ENCODE data around the gene KCNA1.
A peak's percentile ranks its signal among the peaks of the same experiment; 100 is the strongest.

KCNA1 gene

DNA sequence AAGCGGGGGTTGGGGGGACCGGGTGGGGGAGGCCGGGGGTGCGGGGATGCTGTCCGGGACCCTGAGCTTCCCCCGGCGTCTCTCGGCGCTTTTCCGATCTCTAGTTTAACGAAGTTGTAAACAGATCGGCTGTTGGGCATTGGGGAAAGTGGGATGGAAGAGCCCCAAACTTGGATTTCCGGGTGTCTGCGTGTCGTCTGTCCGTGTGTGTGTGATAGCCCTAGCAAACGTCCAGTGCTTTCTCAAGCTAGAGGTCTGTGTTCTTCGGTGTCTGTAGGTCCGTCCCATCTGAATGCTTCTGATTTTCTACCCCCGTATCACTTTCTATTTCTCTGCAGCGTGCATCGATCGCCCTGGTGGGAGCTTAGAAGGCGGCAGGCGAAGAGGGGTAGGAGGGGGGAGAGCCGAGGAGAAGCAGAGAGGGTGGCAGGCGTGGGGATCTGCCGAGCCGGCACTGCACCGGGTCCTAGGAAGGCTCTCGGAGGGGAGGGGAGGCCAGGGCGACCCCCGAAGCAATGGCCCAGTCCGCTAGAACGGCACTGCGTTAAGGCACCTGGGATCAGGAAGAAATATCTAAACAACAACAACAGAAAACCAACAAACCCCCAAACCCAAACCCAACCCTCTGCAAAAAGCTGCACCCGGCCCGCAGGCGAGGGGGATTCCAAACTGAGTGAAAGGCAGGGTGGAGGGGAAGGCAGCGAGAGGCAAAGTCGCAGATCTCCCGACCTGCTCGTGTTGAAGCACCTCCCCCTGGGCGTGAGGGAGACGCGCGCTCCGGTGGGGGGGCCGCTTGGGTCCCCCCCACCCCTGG is 1.0 kb downstream of the KCNA1 start:
- no peak for DNase-seq (ENCODE audit: low read depth, low spot score)
- no peak overlapping the region for H3K27ac ChIP-seq

DNA sequence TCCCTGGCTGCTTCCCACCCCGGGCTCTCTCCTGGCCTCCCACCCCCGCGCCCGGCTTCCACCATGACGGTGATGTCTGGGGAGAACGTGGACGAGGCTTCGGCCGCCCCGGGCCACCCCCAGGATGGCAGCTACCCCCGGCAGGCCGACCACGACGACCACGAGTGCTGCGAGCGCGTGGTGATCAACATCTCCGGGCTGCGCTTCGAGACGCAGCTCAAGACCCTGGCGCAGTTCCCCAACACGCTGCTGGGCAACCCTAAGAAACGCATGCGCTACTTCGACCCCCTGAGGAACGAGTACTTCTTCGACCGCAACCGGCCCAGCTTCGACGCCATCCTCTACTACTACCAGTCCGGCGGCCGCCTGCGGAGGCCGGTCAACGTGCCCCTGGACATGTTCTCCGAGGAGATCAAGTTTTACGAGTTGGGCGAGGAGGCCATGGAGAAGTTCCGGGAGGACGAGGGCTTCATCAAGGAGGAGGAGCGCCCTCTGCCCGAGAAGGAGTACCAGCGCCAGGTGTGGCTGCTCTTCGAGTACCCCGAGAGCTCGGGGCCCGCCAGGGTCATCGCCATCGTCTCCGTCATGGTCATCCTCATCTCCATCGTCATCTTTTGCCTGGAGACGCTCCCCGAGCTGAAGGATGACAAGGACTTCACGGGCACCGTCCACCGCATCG is 1.8 kb downstream of the KCNA1 start:
- DNase-seq (ENCODE audit: low read depth, low spot score), result no peak
- H3K27ac ChIP-seq, result no peak overlapping the region

DNA sequence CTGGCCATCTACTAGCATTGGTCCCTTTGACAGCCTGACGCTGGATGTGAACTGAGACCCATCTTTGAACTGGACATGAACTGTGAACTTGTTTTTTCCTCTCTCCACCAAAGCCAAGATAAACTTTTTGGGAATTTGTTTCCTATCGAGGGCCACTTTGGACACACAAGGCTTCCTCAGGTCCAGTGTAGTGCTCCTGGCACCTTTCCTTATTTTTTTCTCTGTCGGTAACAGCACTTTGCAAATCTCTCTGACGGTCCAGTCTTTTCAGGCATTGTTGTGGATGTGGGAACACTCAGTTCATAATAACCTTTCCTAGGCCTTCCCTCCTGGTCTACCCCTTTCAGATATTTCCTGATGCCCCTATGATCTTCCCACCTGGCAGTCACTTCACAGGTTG is 5.0 kb downstream of the KCNA1 start:
- no peak for DNase-seq (ENCODE audit: low read depth, low spot score)
- no peak overlapping the region for H3K27ac ChIP-seq

DNA sequence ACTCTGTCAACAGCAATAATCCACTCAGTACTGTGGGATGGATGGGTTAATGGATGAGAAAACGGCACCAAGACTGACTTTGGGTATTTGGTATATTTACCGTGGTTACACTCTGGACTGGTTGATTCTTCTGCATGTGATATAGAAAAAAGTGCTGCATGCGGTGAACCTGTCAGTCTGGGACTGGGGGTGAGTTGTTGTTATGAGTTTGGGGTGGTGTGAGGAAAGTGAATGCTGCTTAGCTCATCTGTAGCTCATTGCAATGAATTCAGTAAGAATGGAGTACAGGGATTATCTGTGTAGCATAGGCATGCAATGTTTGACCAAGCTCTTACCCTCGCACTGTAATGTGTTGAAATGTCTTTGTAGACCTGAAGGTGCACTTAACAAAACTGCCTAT is 6.0 kb downstream of the KCNA1 start:
- H3K27ac ChIP-seq, result no peak overlapping the region
- DNase-seq (ENCODE audit: low read depth, low spot score), result no peak

DNA sequence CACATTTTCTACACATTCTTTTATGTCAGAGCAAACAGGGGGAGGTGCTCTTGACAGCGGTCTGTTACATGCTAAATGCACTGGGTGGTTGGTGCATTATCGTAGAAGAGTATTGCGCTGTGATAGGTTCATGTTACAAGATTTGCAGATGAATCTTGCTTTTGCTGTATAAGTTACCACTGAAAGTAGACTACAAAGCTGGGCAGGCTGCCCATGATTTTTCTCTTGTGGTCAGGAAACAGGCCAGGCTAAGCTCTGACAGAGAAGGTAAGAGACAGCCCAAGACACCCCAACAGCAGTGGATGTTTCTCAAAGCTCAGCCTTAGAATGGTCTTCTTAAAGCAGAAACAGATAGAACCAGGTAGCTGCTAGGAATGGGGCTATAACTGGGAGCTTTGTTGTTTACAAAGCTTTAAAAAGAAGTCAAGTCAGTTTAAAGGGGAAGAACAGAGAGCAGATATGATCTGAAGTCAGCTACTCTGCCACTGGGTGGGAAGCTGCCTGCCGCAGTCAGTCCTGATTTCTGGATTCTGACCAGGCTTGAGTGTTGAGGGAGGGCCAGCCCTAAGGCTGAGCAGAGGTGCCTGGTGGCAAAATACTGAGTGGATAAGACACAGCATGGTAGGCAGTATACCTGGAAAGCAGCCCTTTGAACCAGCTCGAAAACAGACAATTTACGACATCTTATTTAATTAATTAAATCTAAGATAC is 9.4 kb downstream of the KCNA1 start:
- DNase-seq (ENCODE audit: low read depth, low spot score), result no peak
- H3K27ac ChIP-seq, result no peak overlapping the region

DNA sequence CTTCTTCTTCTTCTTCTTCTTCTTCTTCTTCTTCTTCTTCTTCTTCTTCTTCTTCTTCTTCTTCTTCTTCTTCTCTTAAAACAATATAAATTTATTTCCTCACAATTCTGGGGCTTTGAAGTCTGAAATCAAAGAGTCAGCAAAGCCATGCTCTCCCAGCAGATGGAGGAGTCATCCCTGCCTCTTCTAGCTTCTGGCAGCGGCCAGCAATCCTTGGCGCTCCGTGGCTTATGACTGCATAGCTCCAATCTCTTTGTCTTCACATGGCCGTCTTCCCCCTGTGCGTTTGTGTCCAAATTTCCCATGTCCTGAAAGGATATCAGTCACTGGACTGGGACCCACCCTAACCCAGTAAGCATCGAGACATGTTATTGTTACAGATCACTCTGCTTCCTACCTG is 22.9 kb downstream of the KCNA1 start:
- DNase-seq (ENCODE audit: low read depth, low spot score), result no peak
- H3K27ac ChIP-seq, result no peak overlapping the region

DNA sequence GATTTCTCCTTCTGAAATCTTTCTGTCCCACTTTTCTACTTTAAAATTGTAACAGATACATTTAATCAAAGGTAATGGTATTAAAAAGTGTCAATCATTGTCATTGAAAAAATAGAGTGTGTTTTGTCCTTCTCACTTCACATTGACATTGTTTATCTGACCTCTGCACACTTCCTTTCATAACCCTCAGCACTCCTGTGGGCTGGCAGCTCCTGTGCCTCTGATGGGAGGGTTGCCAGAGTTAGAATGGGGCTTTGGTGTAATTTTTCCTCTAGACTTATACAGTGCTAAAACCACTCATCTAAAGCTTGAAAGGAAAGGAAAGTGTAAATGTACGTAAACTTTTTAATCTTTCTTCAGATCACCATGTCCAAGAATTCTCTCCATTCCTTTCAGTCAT is 23.7 kb downstream of the KCNA1 start:
- no peak overlapping the region for H3K27ac ChIP-seq
- no peak for DNase-seq (ENCODE audit: low read depth, low spot score)

DNA sequence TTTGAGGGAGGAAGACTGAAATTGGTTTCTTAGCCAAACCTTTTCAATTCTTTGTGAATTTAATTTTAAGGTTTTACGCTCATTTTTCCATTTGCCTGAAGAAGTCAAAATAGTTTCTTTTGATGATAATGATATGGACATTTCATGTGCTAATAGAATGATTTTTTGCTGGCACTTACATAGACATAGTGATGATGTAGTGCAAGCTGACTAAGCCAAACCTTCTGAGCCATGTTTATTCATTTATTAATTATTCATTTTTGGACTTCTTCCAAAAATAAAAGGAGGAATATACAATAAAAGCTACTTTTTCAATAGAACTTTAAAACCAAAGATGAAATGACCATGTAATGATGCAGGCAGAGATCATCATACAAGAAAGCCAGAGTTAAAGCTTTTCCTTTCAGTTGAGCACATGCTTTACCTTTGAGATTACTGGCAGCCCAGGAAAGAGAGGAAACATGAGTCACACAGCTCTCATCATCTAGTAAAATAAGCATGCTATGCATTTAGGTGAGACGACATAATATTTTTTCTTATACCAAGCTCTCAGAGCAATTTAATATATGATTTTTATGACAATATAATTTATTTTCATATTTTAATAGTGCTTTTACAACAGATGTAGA is 24.8 kb downstream of the KCNA1 start:
- DNase-seq (ENCODE audit: low read depth, low spot score), result no peak
- H3K27ac ChIP-seq, result no peak overlapping the region

DNA sequence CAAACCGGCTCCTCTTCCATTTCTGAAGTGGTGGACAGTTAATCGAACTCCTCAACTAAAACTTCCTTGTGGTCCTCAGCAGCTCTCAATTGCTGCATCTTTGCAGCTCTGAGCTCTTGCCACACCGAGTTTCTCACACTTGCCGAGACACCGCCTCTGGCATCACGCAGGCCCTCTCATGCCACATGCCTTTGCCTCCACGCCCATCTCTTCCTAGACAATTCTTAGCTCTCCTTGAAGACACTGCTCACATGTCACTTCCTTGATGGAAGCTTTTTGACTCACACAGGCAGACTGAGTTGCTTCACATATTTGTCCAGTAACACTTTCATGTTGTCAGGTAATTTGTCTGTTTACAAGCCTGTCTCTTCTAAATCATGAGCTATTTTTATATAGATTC is 29.2 kb downstream of the KCNA1 start:
- no peak overlapping the region for H3K27ac ChIP-seq
- DNase-seq (ENCODE audit: low read depth, low spot score), result peak; percentile 29

DNA sequence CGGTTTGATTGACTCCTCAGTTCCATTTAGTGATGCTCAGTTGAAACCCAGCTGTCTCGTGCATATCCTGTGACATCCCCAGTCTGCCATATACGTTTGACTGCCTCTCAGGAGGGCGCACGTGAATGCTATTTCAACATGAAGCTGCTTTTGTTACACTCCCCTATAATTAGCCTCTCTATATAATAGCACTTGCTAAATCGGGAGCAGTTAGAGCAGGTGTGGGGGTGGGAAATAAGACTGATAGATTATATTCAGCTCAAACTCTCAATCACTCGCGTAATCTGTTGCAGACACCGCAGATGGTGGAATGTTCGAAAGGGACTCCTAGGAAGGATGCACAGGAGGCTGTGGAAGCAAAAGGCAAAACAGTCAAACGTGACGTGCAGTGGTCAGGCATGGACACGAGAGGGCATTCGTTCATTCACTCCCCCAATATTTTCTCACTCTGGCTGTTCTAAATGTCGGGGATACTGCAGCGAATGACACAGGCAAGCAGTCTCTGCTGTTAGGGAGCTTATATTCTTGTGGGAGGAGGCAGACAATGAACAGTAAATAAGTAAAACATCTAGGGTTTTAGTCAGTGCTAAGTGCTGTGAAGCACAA is 29.8 kb downstream of the KCNA1 start:
- H3K27ac ChIP-seq, result no peak overlapping the region

DNA sequence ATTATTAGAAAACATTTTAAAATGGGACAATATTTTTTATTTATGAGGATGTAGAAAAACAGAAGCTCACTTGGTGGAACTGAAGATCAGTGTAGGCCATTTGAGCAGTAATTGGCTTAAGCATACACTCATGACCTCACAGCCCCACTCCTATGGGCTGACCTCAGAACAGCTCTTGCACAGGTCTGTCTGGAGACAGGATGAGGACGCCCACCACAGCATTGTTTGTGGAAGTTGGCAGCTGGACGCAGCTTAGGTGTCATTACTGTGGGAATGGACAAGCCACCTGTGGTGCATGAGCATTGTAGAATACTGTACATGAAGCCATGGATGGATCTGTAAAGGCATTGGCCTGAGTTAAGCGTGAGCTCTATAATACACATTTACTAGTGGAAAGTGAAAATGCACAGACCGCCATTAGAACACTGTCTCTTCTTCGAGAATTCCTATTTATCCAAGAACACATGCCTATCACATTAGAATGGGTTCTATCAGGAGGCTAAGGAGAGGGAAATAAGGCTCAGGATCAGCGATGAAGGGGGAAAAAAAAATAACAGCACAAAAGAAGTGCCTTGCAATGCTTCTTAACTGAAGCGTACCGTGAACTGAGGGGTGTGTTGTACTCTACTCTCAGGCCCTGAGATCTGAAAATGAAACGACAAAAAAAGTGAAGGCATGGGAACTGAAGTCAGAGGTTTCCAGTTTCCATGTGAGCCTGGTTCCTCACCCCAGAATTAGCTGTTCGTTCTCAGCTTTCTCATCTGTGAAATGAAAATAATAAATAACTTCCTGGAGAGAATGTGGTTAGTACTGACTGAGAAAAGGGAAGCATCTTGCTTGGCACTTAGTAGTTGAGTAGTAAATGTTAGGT is 33.6 kb downstream of the KCNA1 start:
- no peak overlapping the region for H3K27ac ChIP-seq
- no peak for DNase-seq (ENCODE audit: low read depth, low spot score)

More for the DNA sequence above, 29.8 kb downstream of the KCNA1 start:
- no peak for DNase-seq (ENCODE audit: low read depth, low spot score)

DNA sequence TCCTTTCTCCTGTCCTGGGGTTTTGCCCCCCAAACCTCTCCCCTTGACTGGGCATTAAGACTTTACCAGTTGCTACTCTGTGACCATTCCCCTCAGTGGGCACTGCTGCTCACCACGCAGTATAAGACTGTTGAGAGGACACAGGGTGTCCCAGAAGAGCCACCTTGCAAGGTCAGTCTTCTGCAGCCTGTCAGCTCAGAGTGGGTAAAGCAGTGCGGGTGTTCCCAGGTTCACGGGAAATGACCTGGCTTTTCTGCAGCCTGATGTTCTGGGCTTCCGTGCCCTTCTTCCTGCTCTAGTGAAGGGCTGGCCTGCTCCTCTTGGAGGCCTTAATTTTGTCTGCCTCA is 34.2 kb downstream of the KCNA1 start:
- DNase-seq (ENCODE audit: low read depth, low spot score), result no peak
- no peak overlapping the region for H3K27ac ChIP-seq

DNA sequence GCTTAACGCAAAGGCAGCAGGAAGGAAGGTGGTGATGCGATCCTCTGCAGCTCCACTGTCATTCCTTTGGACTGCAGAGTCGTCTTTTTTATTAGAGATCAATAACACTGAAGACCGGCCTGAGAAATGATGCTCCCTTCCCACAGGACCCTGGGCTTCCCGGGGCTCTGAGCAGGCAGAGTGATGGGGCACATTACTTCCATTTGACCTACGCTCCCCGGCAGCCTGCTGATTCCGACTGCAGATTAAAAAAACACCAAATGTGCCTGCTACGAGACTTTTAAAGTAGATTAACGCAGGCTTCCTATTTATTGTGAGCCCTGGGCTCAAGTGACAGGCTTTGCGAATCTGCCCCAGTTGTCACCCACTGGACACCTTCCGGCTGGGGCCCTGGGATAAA is 37.5 kb downstream of the KCNA1 start:
- no peak overlapping the region for H3K27ac ChIP-seq
- DNase-seq (ENCODE audit: low read depth, low spot score), result no peak

DNA sequence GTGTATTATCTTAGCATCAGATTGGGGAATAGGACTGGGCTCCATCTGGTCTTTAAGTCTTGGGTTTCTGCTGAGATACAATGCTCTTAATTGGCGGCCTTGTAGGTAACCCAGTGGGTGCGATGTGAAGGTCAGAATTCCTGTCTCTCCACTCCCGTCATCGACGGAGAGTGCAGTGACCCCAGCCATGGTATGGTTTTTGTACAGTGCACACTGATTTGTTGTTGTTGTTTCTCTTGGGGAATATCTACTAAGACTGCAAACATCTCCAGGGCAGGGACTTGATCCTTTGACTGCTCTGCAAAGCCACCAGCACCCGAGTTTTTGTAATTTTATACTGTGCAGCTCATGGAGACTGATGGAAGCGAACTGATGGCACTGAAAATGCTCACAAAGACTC is 41.4 kb downstream of the KCNA1 start:
- no peak for DNase-seq (ENCODE audit: low read depth, low spot score)
- no peak overlapping the region for H3K27ac ChIP-seq

DNA sequence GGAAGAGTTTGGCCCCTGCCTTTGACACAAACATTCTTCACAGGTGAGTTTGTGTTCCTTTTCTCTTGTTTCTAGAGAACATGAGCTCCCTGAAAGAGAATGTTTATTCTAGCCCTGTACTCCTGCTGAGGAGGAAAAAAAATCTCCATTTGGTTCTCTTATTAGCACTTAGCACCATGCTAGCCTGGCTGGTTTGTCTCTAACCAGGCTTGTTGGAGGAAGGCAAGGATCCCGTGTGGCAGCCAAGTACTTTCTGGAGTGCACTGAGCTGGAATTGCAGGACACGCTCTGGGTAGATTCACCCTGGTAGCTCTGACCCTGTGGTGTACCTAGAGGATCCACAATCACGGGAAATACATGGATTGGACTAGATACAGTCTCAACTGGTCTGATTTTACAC is 41.9 kb downstream of the KCNA1 start:
- DNase-seq (ENCODE audit: low read depth, low spot score), result no peak
- no peak overlapping the region for H3K27ac ChIP-seq

DNA sequence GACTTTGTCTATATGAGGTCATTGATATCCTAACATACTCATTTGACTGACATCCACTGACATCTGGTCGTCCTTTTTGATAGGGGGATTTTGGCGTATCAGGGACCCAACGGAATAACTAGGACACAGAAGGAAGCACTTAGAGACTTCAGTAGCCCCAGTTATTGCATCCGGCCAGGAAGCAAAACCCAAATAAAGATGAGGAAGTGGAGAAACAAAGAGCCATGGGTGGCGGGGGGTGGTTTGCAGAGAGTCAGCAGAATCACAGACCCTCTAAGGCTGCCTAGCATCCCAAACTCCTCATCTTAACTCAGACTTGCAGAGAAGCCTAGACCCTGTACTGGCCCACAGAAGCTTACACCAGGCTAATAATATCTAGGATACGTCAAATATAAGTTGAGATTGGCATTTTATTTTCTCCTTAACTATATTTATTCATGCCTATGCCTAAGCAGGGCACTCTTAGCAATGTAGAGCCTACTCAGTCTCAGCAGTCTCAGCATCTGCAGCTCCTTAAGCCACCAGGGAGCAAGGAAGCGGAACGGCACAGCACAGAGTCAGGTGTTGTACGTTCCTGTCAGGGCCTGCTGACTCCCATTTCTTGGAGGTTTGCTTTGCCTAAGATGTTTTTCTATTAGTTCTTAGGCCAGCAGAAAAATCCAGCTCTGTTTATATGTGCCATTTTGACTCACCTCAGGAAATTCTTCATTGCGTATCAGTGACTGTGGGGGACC is 45.1 kb downstream of the KCNA1 start:
- H3K27ac ChIP-seq, result no peak overlapping the region
- no peak for DNase-seq (ENCODE audit: low read depth, low spot score)

DNA sequence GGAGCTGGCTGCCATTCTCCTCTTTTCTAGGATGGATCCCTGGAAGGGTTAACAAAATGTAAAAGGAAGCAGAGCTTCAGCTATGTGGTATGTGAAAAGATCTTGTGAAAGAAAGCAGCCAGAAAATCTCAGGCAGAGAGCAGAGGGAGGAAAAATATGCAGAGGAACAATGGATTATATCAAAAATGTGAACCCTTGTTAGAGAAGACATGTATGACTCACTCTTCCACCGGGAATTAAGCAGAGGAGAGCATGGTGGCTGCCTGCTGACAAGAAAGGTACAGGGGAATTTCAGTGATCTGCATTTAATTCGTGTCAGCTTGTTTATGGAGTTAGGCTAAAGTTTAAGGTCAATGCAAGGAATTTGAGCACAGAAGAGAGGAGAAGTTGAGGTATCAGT is 46.3 kb downstream of the KCNA1 start:
- DNase-seq (ENCODE audit: low read depth, low spot score), result no peak
- no peak overlapping the region for H3K27ac ChIP-seq

DNA sequence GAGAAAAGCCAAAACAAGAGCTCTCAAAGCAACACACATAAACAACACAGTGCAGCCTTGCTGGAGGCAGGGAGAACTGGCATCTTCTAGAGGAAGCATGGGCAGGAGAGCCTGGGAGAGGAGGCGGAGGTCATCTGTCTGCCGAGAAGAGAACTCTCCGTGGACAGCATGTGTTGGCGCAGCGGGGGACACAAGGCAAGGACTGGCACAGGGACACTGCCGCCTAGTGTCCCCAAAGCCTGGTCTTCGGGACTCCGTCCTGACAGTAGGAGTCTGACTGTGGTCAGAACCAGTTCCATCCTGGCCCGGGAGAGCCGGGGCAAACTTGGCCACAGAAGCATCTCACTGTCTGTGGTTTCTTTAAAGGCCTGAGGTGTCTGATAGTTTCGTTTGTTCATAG is 47.3 kb downstream of the KCNA1 start:
- no peak for DNase-seq (ENCODE audit: low read depth, low spot score)
- no peak overlapping the region for H3K27ac ChIP-seq

DNA sequence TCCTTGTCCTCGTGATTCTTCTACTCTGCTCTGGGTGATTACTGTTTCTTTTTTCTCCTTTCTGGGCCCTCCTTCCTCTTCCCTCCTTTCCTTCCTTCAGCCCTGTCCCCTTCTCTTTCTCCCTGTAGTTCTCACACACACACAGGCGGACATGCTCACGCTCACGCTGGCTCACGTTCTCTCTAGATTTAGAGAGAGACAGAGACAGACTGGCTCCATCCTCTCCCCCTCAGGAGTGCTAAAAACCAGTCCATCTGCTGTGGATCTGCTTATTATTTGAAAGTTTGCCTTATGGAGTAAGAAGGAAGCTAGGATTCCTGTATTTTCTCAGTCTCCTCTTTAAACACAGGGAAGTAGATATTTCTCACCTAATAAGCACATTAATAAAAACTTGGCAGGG is 48.1 kb downstream of the KCNA1 start:
- DNase-seq (ENCODE audit: low read depth, low spot score), result no peak
- H3K27ac ChIP-seq, result no peak overlapping the region
